ENCODE data around the gene BCAP31.
A peak's percentile ranks its signal among the peaks of the same experiment; 100 is the strongest.
"Not testable (repeated sequence)": the region's sequence is repeated elsewhere in the genome, so short reads cannot be mapped to it uniquely, and the experiment has no call there.

Gene BCAP31

GRCh38 chrX:153735274-153735673 lies 11.1 kb upstream of the BCAP31 start:
- DNase-seq (ENCODE audit: low read depth, low spot score), result no peak

- DNase-seq (ENCODE audit: low read depth, low spot score), result no peak
Measured at GRCh38 chrX:153734871-153735270, 10.7 kb upstream of the BCAP31 start.

- DNase-seq (ENCODE audit: low read depth, low spot score), result no peak
Measured at GRCh38 chrX:153733651-153734240, 9.6 kb upstream of the BCAP31 start.

- DNase-seq (ENCODE audit: low read depth, low spot score), result no peak
Measured at GRCh38 chrX:153732401-153732800, 8.2 kb upstream of the BCAP31 start.

GRCh38 chrX:153731845-153732215 lies 7.6 kb upstream of the BCAP31 start:
- DNase-seq (ENCODE audit: low read depth, low spot score), result no peak

GRCh38 chrX:153731117-153731844 lies 7.1 kb upstream of the BCAP31 start:
- DNase-seq (ENCODE audit: low read depth, low spot score), result no peak

- DNase-seq (ENCODE audit: low read depth, low spot score), result not testable (repeated sequence)
Measured at GRCh38 chrX:153730115-153730514, 5.9 kb upstream of the BCAP31 start.

GRCh38 chrX:153728951-153729631 lies 4.9 kb upstream of the BCAP31 start:
- no peak for DNase-seq (ENCODE audit: low read depth, low spot score)

GRCh38 chrX:153728095-153728494 lies 3.9 kb upstream of the BCAP31 start:
- no peak for DNase-seq (ENCODE audit: low read depth, low spot score)

GRCh38 chrX:153727123-153727931 lies 3.1 kb upstream of the BCAP31 start:
- DNase-seq (ENCODE audit: low read depth, low spot score), result no peak

GRCh38 chrX:153726286-153727122 lies 2.3 kb upstream of the BCAP31 start:
- no peak for DNase-seq (ENCODE audit: low read depth, low spot score)

GRCh38 chrX:153725832-153726285 lies 1.7 kb upstream of the BCAP31 start:
- DNase-seq (ENCODE audit: low read depth, low spot score), result no peak

GRCh38 chrX:153725039-153725831 lies 1.0 kb upstream of the BCAP31 start:
- DNase-seq (ENCODE audit: low read depth, low spot score), result no peak

GRCh38 chrX:153723351-153724251 lies 586 bp downstream of the BCAP31 start:
- DNase-seq (ENCODE audit: low read depth, low spot score), result peak; percentile 10

- no peak for DNase-seq (ENCODE audit: low read depth, low spot score)
Measured at GRCh38 chrX:153722704-153723350, 1.4 kb downstream of the BCAP31 start.

GRCh38 chrX:153719701-153720100 lies 4.5 kb downstream of the BCAP31 start:
- DNase-seq (ENCODE audit: low read depth, low spot score), result no peak

GRCh38 chrX:153719238-153719637 lies 4.9 kb downstream of the BCAP31 start:
- no peak for DNase-seq (ENCODE audit: low read depth, low spot score)

- DNase-seq (ENCODE audit: low read depth, low spot score), result no peak
Measured at GRCh38 chrX:153717445-153717844, 6.7 kb downstream of the BCAP31 start.

- DNase-seq (ENCODE audit: low read depth, low spot score), result no peak
Measured at GRCh38 chrX:153714256-153714655, 9.9 kb downstream of the BCAP31 start.

Measured in activated CD4-positive, CD25-positive, alpha-beta regulatory T cell treated with anti-CD3 and anti-CD28 coated beads, Interleukin-2, amount 50 U/mL, for 16 hours (primary cell).